Astrocyte (in vitro differentiated cells and primary cell): Measurements from ENCODE around the gene MPND.

Experiments used
- EZH2 ChIP-seq: IDR thresholded peaks from 2 replicates; pipeline ENCODE4 v1.6.1; 2012; ENCODE audit warnings: mild to moderate bottlenecking, low read length, inconsistent platforms; ENCODE audit not compliant: insufficient read depth
- TF ChIP-seq, protein P1 (sequence below): IDR thresholded peaks from 2 replicates; pipeline ENCODE4 v1.5.1; 2011; ENCODE audit warnings: low read depth, mild to moderate bottlenecking, inconsistent platforms, low read length, moderate library complexity; ENCODE audit not compliant: insufficient read depth

DNA sequence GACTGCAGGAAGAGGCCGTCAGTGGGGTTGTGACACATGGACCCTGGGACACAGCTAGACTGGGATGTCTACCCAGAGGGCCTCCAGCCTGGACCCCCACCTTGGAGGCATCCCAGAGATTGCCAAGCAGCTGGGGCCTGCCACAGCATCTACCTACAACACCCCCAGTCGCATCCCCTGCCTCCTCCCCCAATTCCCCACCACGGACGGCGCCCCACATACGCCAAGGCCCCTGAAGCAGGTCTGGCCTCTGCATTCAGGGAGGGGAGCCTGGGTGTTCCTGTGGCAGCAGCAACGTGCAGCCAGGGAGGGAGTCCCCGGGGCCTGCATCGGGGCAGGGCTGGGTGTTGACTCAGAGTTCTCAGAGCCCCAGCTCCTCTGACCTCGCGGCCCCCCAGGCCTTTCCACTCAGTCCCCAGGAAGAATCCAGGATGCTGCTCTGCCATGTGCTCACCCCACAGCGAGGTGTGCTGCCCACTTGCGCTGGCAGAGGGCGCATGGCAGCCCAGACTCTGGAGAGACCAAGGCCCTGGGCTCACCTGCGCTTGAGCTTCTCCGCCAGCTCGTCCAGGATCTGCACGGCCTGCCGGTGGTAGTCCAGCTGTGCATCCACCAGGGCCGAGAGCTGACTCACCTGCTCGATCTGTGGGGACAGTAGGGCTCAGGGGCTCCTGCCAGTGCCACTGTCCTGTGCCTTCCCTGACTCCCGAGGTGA lies 19.6 kb downstream of the MPND start:
- TF ChIP-seq, protein P1, sequence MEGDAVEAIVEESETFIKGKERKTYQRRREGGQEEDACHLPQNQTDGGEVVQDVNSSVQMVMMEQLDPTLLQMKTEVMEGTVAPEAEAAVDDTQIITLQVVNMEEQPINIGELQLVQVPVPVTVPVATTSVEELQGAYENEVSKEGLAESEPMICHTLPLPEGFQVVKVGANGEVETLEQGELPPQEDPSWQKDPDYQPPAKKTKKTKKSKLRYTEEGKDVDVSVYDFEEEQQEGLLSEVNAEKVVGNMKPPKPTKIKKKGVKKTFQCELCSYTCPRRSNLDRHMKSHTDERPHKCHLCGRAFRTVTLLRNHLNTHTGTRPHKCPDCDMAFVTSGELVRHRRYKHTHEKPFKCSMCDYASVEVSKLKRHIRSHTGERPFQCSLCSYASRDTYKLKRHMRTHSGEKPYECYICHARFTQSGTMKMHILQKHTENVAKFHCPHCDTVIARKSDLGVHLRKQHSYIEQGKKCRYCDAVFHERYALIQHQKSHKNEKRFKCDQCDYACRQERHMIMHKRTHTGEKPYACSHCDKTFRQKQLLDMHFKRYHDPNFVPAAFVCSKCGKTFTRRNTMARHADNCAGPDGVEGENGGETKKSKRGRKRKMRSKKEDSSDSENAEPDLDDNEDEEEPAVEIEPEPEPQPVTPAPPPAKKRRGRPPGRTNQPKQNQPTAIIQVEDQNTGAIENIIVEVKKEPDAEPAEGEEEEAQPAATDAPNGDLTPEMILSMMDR = no peak
- TF ChIP-seq EZH2 = no peak
